ENCODE results near the gene CD44.

Gene CD44

DNA sequence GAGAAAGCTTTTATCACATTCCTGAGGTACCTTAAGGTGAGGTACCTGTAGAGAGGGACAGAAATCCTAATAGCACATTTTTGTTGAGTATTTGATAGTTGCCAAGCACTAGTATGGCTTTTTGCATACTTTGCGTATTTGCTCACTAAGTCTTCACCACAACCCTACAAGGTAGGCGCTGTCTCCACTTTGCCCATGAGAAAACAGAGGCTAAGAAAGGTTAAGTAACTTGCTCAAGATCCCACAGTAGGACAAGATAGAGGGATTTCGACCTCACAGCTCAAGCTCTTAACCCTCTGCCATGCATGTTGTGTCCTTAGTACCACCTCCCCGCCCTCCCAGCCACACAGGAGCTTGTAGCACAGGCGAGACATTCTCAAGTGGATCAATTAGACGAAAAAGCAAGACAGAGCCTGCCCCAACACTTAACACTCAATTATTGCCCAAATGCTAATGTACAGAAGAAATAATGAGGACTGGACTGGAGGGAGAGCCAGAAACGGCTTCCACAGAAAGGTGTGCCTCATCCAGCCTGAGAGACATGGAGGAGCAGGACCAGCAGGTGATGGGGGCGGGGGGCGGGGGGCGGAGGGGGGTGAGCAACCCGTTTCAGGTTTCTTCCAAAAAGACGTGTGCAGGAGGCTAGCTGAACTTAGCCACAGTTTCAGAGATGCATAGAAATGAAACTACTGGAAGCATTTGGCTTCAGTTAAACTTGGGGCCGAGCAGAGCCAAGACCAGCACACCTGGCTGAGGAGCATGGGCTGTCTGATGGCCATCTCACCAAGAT, 26.7 kb upstream of the CD44 start:
- DNase-seq (ENCODE audit: low spot score), result no peak

DNA sequence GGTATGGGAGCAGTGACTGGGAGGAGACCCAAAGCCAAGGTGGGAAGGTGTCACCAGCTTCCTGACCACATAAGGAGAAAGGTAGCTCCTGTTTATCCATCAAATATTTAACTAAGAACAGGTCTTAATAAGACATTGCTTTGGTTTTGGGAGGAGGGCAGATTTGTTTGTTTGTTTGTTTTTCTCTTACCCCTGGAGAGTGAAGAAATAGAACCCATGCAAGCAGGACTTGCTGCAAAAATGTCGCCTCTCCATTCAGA, 26.2 kb upstream of the CD44 start:
- no peak for DNase-seq (ENCODE audit: low spot score)

DNA sequence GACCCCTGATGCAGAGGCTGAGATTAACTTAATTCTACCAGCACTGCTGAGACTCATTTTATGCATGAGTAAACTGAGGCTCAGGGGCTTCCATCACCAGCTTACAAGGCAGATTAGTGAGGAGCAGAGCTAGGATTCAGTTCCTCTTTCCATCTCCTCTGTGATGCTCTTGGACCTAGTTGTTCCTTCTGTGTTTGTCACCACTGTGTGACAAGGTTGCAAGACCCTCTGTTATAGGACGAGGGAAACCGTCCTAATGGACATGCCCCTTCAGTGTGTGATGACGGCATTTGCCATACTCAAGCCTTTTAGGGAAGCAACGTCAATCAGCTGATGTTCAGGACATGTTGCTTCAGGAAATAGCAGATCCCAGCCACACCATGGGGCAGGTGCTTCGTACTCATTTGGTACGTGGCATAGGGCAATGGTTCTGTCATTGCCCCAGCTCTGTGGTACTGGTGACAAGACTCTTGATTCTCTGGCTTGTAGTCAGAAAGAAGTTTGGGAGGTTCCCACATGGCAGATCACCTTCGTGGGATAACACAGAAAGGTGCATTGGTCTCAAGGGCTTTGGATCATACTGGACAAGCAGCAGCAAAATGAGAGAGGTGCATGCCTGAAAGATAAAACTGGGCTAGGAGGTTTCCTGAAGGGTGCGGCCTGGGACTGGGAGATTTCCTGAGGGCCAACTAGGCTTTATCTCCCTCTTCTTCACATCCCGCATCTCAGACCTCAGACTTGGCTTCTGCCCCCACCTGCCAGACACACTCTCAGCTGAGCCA, 23.9 kb upstream of the CD44 start:
- no peak for DNase-seq (ENCODE audit: low spot score)

DNA sequence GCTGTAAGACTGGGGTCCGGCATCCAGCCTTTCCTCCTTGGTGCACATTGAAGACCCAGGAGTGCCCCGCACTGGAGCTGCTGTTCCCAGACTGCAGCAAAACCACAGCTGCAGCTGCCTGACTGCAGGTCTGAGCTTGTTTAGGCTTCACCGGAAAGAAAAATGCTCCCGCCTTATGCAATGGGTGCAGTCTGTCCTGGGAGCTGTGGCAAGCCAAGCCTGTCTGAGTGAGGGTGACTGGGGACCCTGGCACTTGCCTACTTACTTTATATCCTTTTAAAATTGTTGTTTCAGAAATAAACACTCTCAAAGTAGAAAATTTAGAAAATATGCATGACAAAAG, 23.3 kb upstream of the CD44 start:
- no peak for DNase-seq (ENCODE audit: low spot score)

DNA sequence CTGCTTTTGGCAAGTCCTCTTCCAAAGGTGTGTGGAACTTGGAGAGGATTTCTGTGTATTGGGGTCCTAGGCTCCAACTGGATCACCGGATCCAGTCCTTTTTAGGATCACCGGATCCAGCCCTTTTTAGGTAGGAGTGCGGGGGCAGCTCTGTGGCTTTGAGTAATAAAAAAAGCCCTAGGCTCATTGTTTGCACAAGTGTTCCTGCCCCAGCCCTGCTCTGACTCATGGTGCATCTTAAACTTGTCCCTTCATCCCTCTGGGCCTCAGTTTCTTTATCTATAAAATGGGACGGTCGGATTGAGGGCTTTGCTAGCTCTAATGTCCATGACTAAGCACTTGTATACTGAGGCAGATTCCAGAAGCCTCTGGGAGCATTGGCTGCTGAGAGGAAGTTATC, 22.7 kb upstream of the CD44 start:
- no peak for DNase-seq (ENCODE audit: low spot score)

DNA sequence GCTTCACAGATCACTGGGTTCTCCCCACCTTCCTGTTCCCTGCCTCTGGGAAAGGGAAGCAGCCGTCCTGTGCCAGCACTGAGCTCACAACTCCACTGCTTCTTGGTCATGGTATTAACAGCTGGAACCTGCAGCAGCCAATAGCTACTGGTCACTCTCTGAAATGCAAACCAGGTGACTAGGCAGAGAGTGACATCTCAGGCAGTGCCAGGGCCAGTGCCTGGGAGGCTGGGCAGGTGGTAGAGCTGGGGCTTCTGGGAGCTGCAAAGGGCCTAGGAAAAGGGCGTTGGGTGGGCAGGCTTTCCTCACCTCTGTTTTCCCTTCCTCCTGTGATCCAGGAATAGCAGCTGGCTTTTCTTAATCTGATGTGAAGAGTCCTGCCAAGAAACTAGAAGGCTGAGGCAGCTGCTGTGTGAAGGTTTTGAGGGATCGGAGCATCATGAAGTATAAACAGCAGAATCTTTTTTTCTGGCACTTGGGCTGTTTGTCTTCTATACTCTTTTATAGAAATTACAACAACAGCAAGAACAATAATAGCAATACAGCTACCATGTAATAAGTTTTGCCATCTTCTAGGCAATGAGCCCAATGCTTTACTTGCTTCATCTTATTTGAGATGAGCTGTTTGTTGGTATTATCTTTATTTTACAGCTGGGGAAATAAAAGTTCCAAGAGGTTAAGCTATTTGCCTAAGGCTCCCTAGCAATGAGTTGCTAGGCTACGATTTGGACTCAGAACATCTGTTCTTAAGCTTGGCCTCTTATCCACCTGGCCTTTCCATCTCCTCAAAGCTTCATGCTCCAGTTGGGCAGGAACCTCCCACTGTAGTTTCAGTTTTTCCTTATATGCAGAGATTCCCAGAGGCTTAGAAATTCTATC, 22.0 kb upstream of the CD44 start:
- no peak for DNase-seq (ENCODE audit: low spot score)

DNA sequence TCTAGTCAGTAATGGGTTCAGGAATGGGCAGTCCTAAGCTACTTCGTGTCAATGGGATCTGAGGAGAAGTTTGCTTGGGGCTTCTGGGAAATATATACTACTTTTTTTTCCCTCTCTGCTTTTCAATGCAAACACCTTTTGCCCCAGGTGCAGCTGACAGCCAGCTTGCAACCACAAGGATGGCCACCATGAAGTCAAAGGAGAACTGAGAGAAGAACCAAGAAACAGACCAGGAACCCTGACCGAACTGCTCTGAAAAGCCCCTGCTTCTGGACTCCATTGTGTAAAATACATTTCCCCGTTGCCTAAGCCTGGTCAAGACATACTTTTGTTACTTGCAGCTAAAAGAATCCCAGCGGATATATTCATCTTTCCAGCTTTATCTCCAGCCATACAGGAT, 20.1 kb upstream of the CD44 start:
- DNase-seq (ENCODE audit: low spot score), result no peak

DNA sequence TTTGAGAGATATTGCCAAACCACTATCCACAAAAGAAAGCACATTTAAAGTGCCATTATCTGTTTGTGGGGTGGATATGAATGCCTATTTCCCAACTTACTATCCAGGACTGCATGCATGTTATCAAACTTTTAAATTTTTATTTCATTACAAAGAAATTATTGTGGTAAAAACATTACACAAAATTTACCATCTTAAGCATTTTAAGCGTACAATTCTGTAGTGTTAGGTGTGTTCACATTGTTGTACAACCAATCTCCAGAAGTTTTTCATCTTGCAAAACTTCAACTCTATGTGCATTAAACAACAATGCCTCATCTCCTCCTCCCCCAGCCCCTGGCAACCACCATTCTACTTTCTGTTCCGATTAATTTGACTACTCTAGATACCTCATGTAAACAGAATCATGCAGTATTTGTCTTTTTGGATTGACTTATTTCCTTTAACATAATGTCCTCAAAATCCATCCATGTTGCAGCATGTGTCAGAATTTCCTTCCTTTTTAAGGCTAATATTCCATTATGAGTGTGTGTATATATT, 17.6 kb upstream of the CD44 start:
- no peak for DNase-seq (ENCODE audit: low spot score)

DNA sequence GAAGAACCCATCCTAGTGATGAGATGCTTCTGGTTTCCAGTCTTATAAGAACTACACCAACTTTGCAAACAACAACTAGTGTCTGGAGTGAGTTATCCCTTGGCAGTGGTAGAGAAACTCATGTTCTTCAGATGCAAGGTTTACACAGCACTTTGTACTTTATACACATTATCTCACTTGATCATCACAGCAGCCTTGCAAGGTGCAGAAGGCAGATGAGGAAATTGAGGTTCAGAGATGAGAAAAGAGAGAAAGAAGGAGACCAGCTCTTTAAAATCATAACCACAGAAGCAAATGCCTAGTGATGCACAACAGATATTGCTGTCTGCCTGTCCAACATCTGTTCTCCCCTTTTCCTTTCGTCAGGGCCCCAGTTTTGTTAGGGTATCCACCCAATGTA, 16.7 kb upstream of the CD44 start:
- DNase-seq (ENCODE audit: low spot score), result no peak

DNA sequence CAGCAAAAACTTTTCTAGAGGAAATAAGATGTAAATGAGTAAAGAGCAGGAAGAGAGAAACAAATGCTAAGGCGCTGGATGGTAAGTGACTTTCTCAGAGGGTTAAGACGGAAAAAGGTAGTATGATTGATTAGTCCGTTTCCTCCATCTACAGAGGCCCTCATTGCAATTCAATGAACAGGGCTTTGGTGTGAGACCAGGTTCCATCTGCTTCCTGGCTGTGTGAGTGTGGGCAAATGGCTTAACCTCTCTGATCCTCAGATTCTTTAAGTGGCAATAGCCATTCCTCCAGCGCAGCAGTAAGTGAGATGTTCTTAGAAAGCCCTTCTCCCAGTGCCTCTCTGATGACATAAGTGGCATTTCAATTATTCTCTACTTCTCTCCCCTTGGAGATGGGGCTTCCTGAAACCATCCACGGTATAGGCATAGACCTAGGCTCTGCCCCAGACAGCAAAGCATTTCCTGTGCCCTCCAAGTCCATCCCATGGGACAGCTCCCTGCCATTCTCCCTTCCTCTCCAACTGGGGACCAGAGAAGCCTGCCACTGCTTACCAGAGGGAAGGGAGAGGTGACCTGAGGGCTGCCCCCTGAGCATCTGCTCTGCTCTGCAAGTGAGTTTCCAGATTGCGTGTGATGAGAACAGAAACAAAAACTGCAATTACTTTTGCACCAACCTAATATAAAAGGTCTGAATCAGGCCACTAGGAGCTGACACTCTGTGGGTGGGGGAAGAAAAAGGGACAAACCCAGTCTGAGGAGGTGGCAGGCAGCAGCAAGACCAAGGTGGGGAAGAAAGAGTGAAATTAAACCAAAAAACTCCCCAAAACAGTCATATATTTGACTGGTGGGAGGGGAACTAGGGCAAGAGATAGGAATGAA, 12.7 kb upstream of the CD44 start:
- no peak for DNase-seq (ENCODE audit: low spot score)

DNA sequence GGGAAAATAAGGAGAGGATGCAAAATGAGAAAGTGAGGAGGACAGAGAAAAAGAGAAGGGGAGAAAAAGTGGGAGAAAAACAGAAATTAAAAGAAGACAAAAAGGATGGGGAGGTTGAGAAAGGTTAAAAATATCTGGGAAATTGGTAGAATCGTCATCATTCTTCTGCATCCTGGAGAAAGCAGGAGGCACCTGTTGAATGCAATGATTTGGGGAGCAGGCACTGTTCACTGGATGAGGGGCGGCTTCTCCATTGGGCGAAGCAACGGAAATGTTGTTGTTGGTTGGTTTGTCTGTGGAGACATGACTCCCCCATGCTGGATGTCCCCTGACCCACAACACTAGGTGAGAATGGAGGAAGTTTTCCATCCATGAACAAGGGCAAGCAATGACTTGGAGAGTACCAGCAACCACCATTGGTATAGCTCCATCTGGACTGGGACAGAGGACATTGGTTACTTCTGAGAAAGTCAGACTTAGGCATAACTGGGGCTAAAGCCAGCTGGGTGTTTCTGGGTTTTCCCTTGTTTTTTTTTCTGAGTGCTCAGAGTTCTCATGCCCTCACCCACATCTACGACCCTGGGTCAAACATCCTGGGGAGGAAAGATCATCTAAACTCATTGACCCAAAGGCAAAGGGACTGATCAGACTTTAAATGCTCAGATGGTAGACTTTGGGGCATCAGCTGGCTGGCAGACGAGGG, 11.9 kb upstream of the CD44 start:
- no peak for DNase-seq (ENCODE audit: low spot score)

DNA sequence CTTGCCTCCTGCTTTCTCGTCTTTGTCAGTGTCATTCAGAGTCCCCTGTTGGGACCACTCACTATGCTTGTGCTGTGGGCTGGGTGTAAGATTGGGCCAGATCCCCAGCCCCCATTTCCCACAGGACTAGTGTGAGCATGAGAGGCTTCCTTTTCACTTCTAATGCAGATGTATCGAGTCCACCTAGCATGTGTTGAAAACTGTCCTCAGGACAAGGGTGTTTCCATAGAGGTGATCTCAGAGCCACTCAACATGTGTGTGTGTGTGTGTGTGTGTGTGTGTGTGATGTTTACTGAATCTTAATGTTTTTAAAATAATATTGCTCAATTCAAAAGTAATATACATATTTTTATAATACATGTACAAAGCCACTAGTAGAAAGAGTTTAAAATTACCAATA, 11.4 kb upstream of the CD44 start:
- no peak for DNase-seq (ENCODE audit: low spot score)

DNA sequence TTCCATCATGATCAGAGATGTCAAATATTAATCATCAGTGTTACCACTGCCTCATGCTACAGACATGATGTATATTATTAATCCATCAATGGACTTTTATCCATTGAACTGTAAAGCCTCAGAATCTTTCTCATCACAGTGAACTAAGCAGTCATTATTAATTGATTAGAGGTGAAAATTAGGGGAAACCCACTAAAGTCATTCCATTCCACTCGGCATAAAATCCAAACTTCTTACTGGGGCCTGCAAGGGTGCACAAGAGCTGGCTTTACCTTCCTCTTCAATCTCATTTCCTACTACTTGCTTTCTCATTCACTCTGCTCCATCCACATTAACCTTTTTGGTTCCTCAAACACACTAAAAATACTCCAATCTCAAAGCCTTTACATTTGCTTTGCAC, 7.9 kb upstream of the CD44 start:
- no peak for DNase-seq (ENCODE audit: low spot score)

DNA sequence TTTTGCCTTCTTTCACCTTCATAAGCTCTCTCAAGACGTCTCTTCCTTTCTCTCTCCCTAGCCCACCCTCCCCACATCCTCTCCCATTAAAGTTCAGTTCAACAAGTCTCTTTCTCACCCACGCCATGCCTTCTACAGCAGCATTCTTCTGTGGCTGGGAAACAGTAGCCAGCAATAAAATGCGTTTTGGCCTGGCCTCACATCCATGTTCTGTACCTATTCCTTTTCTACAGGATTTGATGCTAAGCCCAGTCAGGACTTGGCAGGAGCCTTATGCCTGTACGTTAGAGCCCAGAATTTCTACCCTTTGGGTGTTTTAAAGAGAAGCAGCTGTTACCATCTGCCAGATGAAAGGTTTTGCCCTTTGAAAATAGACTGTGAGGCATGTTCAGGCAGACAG, 7.1 kb upstream of the CD44 start:
- no peak for DNase-seq (ENCODE audit: low spot score)

DNA sequence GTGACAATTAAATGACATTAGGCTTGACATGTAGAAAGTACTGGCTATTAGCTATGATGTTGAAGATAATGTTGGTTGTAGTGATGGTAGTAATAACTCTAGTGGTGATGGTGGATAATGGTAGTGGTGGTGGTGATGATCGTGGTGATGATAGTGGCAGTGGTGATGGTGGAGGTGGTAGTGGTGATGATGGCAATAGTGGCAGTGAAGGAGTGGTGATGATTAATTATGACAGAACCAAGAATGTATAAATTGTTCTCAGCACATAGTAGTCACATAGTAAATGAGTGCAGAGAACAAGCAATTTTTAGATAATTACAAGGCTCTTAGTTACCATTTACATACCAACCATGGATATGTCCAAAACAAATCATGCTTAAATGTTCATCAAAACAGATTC, 5.3 kb upstream of the CD44 start:
- DNase-seq (ENCODE audit: low spot score), result no peak

DNA sequence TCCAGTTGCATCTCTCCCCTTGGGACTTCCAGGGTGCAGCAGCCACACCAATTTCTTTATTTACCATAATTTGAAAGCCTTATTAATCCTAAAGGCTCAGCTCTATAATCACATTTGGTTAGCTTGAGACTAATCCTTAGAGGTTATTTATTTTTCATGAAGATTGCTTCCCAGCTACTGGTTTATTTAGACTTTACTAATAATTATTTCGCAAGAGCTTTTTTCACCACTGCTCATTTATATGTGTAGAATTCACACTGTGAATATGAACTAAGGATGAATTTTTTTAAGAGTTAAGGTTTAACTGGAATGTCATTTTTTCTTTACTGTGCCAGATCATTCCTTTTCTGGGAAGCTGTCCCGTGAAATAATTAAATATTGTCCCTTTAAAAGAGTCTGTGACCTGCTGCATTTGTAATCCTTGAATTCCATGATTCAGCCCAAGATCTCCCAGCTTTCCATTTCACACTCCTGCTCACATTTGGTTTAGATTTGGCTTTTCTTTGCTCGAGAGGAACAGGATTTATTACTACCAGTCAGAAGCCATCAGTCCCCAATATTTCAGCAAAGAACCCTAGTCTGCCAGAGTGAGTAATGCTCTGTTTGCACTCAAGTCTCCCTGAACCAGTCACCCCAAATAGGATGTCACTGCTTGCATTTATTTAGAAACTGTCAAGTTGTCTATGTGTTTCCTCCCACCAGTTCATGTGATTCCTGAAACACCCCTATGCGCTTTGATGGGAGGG, 4.4 kb upstream of the CD44 start:
- no peak for DNase-seq (ENCODE audit: low spot score)

DNA sequence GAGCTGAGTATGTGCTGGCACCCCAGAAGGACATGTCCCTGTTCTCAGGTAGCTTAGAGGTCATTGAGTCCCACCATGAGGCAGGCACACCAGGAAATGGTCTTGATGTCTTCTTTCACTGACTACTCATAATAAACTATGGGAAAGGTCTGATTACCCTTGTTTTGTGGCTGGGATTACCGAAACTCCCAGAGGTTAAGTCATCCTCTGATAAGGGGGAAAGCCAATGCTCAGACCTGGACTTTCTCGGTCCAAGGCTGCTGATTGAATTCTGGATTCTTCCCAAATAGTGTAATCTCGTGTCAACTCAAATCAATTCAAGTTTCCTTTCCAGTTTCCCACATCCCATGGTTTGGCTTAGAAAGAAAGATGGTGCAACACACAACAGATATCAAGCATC, 3.7 kb upstream of the CD44 start:
- DNase-seq (ENCODE audit: low spot score), result no peak

DNA sequence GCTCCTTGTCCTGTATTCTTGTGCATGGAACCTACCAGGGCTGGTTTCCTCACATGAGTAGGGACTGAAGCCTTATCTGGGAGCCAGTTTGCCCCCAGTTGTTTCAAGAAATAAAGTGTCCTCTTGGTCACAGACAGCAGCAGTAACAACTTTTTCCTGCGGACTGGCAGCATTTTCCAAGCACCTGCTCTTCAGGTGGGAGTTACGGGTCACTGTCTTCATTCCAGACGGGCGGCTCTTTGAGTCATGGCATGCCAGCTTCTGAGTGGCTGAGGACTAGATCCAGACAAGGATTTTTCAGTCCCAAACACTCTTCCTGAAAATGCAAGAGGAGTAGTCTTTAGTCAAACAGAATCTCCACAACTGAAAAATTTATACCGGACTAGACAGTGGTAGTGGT, 2.7 kb upstream of the CD44 start:
- DNase-seq (ENCODE audit: low spot score), result no peak

DNA sequence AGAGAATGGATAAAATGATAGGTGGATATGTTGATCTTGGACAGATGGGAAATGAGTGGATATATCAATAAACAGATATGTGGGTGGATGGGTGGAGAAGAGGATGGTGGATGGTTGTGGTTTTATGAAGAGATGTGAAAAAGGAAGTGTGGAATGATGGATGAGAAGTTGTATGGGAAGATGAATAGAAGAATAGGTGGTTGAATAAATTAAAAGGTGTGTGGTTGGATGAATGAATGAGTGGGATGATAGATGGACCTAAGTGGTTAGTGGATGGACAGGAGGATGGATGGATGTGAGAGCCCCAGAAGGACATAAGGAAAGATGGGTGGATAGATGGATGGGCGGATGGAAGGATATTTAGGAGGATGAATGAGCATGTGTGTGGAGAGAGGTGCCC, 913 bp upstream of the CD44 start:
- DNase-seq (ENCODE audit: low spot score), result no peak

DNA sequence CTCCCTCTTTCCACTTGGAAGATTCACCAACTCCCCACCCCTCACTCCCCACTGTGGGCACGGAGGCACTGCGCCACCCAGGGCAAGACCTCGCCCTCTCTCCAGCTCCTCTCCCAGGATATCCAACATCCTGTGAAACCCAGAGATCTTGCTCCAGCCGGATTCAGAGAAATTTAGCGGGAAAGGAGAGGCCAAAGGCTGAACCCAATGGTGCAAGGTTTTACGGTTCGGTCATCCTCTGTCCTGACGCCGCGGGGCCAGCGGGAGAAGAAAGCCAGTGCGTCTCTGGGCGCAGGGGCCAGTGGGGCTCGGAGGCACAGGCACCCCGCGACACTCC, 397 bp upstream of the CD44 start:
- DNase-seq (ENCODE audit: low spot score), result no peak

Data from cerebellar cortex (tissue), 1 donor.